Neural cell (in vitro differentiated cells): ENCODE data around the gene LRRC55. TPM values are rescaled to one million over a fixed set of nuclear protein-coding genes. Genes with fewer than 3 reads are reported as not detected.

Source experiments
- H2AFZ ChIP-seq: fragments of 200-600, 300-800 bp; sonication (generic), shearing (Covaris generic); 2 replicates; pipeline ENCODE4 v1.6.0; 2014; ENCODE audit warnings: low read depth, mild to moderate bottlenecking, antibody characterized with exemption, low read length, moderate library complexity
- H3F3A ChIP-seq: fragments of 200-600 bp; shearing (Covaris generic); 2 replicates; pipeline ENCODE4 v1.6.1; 2016; ENCODE audit warnings: mild to moderate bottlenecking, moderate library complexity, mixed read lengths, antibody characterized with exemption, low read length; ENCODE audit not compliant: insufficient read depth, poor library complexity, severe bottlenecking
- H3K27ac ChIP-seq: fragments of 200-600, 300-800 bp; sonication (generic), shearing (Covaris generic); 2 replicates; pipeline ENCODE4 v1.5.1; 2014; ENCODE audit warnings: mild to moderate bottlenecking, low read length, moderate library complexity
- H3K27me3 ChIP-seq: fragments of 300-800, 200-600 bp; sonication (generic), shearing (Covaris generic); 2 replicates; pipeline ENCODE4 v1.6.0; 2014; ENCODE audit warnings: mild to moderate bottlenecking, low read depth, low read length, moderate library complexity; ENCODE audit not compliant: insufficient read depth
- H3K36me3 ChIP-seq: fragments of 300-800, 200-600 bp; sonication (generic), shearing (Covaris generic); 2 replicates; pipeline ENCODE4 v1.5.1; 2014; ENCODE audit warnings: mild to moderate bottlenecking, antibody characterized with exemption, low read length, moderate library complexity; ENCODE audit not compliant: insufficient read depth
- H3K4me2 ChIP-seq: fragments of 300-800, 200-600 bp; sonication (generic), shearing (Covaris generic); 2 replicates; pipeline ENCODE4 v1.6.0; 2014; ENCODE audit warnings: mild to moderate bottlenecking, low read length
- H3K4me3 ChIP-seq: fragments of 300-800, 200-600 bp; sonication (generic), shearing (Covaris generic); 2 replicates; pipeline ENCODE4 v1.5.1; 2014; ENCODE audit warnings: mild to moderate bottlenecking, low read length, moderate library complexity
- H3K79me2 ChIP-seq: fragments of 200-600 bp; shearing (Covaris generic); replicated peaks from 2 replicates; pipeline ENCODE4 v1.6.0; 2014; ENCODE audit warnings: mild to moderate bottlenecking, low read length, moderate library complexity; ENCODE audit not compliant: insufficient read depth
- H3K9ac ChIP-seq: fragments of 300-800, 200-600 bp; sonication (generic), shearing (Covaris generic); 2 replicates; pipeline ENCODE4 v1.6.1; 2016; ENCODE audit warnings: mild to moderate bottlenecking, low read length, mixed read lengths
- H3K9me2 ChIP-seq: fragments of 200-600 bp; shearing (Covaris generic); 2 replicates; pipeline ENCODE4 v1.6.1; 2016; ENCODE audit warnings: mild to moderate bottlenecking, low read length, mixed read lengths; ENCODE audit not compliant: insufficient read depth
- H3K9me3 ChIP-seq: fragments of 200-600, 300-800 bp; sonication (generic), shearing (Covaris generic); 2 replicates; pipeline ENCODE4 v1.6.1; 2016; ENCODE audit warnings: mild to moderate bottlenecking, mixed run types, low read length, moderate library complexity, mixed read lengths
- H4K20me1 ChIP-seq: fragments of 200-600 bp; shearing (Covaris generic); 2 replicates; pipeline ENCODE4 v1.6.1; 2016; ENCODE audit warnings: mild to moderate bottlenecking, mixed run types; ENCODE audit not compliant: insufficient read depth
- CTCF ChIP-seq: fragments of 450-650 bp; IDR thresholded peaks from 2 replicates; pipeline ENCODE4 v1.5.1; 2014; ENCODE audit warnings: antibody characterized with exemption, mild to moderate bottlenecking, moderate library complexity; ENCODE audit not compliant: poor library complexity, severe bottlenecking
- EP300 ChIP-seq: fragments of 450-650 bp; conservative IDR thresholded peaks from 2 replicates; pipeline ENCODE4 v1.6.1; 2014; ENCODE audit warnings: antibody characterized with exemption, mild to moderate bottlenecking, moderate library complexity; ENCODE audit not compliant: poor library complexity, severe bottlenecking
- EZH2 ChIP-seq: fragments of 200-600, 300-800 bp; shearing (Covaris generic), sonication (generic); IDR thresholded peaks from 2 replicates; pipeline ENCODE4 v1.6.1; 2014; ENCODE audit warnings: antibody characterized with exemption, low read length, borderline replicate concordance, mild to moderate bottlenecking; ENCODE audit not compliant: insufficient read depth, poor library complexity, severe bottlenecking
- MXI1 ChIP-seq: fragments of 450-650 bp; conservative IDR thresholded peaks from 2 replicates; pipeline ENCODE4 v1.6.1; 2014; ENCODE audit warnings: antibody characterized with exemption, mild to moderate bottlenecking; ENCODE audit not compliant: poor library complexity, severe bottlenecking
- POLR2AphosphoS5 ChIP-seq: IDR thresholded peaks from 2 replicates; pipeline ENCODE4 v1.6.1; 2012
- RAD21 ChIP-seq: fragments of 450-650 bp; conservative IDR thresholded peaks from 2 replicates; pipeline ENCODE4 v1.6.1; 2014; ENCODE audit warnings: antibody characterized with exemption, mild to moderate bottlenecking, moderate library complexity
- REST ChIP-seq: IDR thresholded peaks from 2 replicates; pipeline ENCODE4 v1.6.1; 2012; ENCODE audit warnings: borderline replicate concordance
- SMC3 ChIP-seq: fragments of 450-650 bp; conservative IDR thresholded peaks from 2 replicates; pipeline ENCODE4 v1.6.1; 2014; ENCODE audit warnings: antibody characterized with exemption, mild to moderate bottlenecking, moderate library complexity; ENCODE audit not compliant: poor library complexity
- TAF1 ChIP-seq: IDR thresholded peaks from 2 replicates; pipeline ENCODE4 v1.6.1; 2012; ENCODE audit warnings: low read depth
- polyA plus RNA-seq: library from polyadenylated mRNA; depleted of rRNA; stranded (reverse); fragments of >200 nt; gene quantifications from 2 replicates; pipeline ENCODE4 v1.2.3, GENCODE V29; 2014

Gene LRRC55
- polyA plus RNA-seq, 1 donor from 2014 or later = 2.8 TPM

DNA sequence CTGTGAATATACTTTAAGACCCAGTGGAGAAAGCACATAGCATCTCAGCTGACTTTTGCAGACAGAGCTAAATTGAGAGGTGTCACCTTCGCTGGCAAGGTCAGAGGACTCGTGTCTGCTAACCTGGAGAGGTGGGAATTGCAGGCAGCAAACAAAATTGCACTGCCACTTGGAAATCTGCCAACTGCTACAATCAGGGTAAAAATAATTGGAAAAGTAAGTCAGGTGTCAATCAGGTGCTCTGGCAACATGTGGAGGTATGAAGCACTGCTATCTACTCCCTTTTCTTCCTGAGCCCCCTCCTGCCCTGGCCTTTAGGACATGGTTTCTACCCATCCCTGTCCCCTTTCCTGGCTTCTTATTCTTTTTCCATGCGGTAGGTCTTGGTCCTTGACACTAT is 24.1 kb upstream of the LRRC55 start:
- no peak overlapping the region for H3K4me2 ChIP-seq
- no peaks in the 10 kb centered on the region for H3K36me3 ChIP-seq
- TF ChIP-seq EP300 (no peak), RAD21 (no peak), POLR2AphosphoS5 (no peak), CTCF (no peak), MXI1 (no peak), REST (no peak), TAF1 (no peak), EZH2 (no peak), SMC3 (no peak)
- no peaks in the 10 kb centered on the region for H3F3A ChIP-seq
- no peak overlapping the region for H2AFZ ChIP-seq
- H3K27ac ChIP-seq = no peak overlapping the region
- no peaks in the 10 kb centered on the region for H3K79me2 ChIP-seq
- H4K20me1 ChIP-seq = no peaks in the 10 kb centered on the region
- no peaks in the 10 kb centered on the region for H3K27me3 ChIP-seq
- no peak overlapping the region for H3K9ac ChIP-seq
- H3K9me3 ChIP-seq = no peaks in the 10 kb centered on the region
- H3K9me2 ChIP-seq = no peaks in the 10 kb centered on the region
- no peak overlapping the region for H3K4me3 ChIP-seq

DNA sequence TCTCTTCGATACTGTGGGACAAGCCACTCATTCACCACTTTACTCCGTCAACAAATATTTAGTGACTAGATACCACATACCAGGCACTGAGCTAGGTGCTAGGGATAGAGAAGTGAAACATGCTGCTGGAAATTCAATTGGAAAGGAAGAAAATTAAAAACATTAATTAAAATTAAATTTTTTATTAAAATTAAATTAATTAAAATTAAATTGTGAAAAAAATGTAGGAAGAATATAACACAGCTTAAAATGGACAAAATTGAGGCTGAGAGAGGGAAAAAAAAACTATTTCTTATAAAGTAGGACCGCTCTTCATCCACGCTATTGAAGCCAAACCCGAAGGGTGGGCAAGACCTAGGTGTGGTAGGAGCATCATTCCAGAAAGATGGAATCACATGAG is 23.6 kb upstream of the LRRC55 start:
- Histone ChIP-seq H3K4me2 (no peak overlapping the region), H3K9me3 (no peaks in the 10 kb centered on the region), H3F3A (no peaks in the 10 kb centered on the region), H4K20me1 (no peaks in the 10 kb centered on the region), H3K36me3 (no peaks in the 10 kb centered on the region), H3K27ac (no peak overlapping the region), H2AFZ (no peak overlapping the region), H3K9me2 (no peaks in the 10 kb centered on the region), H3K4me3 (no peak overlapping the region), H3K9ac (no peak overlapping the region), H3K27me3 (no peaks in the 10 kb centered on the region), H3K79me2 (no peaks in the 10 kb centered on the region)
- TF ChIP-seq CTCF = no peak
- no peak for TF ChIP-seq EP300
- TF ChIP-seq TAF1 = no peak
- no peak for TF ChIP-seq MXI1
- no peak for TF ChIP-seq REST
- TF ChIP-seq RAD21 = no peak
- no peak for TF ChIP-seq POLR2AphosphoS5
- TF ChIP-seq EZH2 = no peak
- no peak for TF ChIP-seq SMC3
